Measurements from ENCODE around the gene ANK3. TPM values are rescaled to one million over a fixed set of nuclear protein-coding genes. Genes with fewer than 3 reads are reported as not detected.

The ANK3 gene
- polyA plus RNA-seq, 3 donors, result not detected

GRCh38 chr10:60395711-60396110 lies 6.0 kb upstream of the ANK3 start:
- H3K36me3 Mint-ChIP-seq, result no peaks in the 10 kb centered on the region
- no peak for DNase-seq
- Histone ChIP-seq H3K9ac (ENCODE audit: insufficient read depth, low read length, poor library complexity, severe bottlenecking) (no peak overlapping the region), H3K4me3 (replicated peaks in 1 of 3; ENCODE audit: low read depth in 2 of 3, low read length in 3 of 3) (no peak overlapping the region), H3K4me2 (replicated peaks; ENCODE audit: extremely low read depth, low read length, poor library complexity, severe bottlenecking) (no peak overlapping the region), H3K79me2 (ENCODE audit: insufficient read depth, low read length) (no peaks in the 10 kb centered on the region), H3K27ac (ENCODE audit: low read depth in 1 of 2, low read length in 2 of 2) (no peak overlapping the region), H3K4me1 (ENCODE audit: control insufficient read depth in 1 of 2, insufficient read depth in 2 of 2, low read length in 2 of 2) (no peaks in the 10 kb centered on the region), H3K27me3 (ENCODE audit: control insufficient read depth in 2 of 2, insufficient read depth in 2 of 2, low read length in 2 of 2) (no peaks in the 10 kb centered on the region), H3K36me3 (replicated peaks in 1 of 2; ENCODE audit: control insufficient read depth in 1 of 2, insufficient read depth in 2 of 2, low read length in 2 of 2) (no peaks in the 10 kb centered on the region), H2AFZ (ENCODE audit: insufficient read depth, low read depth, low read length, poor library complexity, severe bottlenecking) (no peak overlapping the region), H4K20me1 (ENCODE audit: insufficient read depth, low read length) (no peaks in the 10 kb centered on the region), H3K9me3 (replicated peaks in 1 of 2; ENCODE audit: control insufficient read depth in 1 of 2, insufficient read depth in 1 of 2, low read length in 2 of 2) (no peaks in the 10 kb centered on the region)
- no peak overlapping the region for H3K4me3 Mint-ChIP-seq
- WGBS (ENCODE audit: insufficient coverage), result 94% methylated on average over 3 of the region's 7 CpGs
- no peak for TF ChIP-seq CTCF (IDR thresholded peaks at IDR 0.05)
- no peaks in the 10 kb centered on the region for H3K4me1 Mint-ChIP-seq
- intact Hi-C loops (cut with micrococcal nuclease), result no loop called here
- no peak overlapping the region for H3K27ac Mint-ChIP-seq
- H3K9me3 Mint-ChIP-seq, result no peaks in the 10 kb centered on the region
- no peaks in the 10 kb centered on the region for H3K27me3 Mint-ChIP-seq (ENCODE audit: low read depth in 3 of 3)

- H3K27ac ChIP-seq (ENCODE audit: low read depth in 1 of 2, low read length in 2 of 2), result no peak overlapping the region
These were observed 4.8 kb upstream of the ANK3 start for GRCh38 chr10:60394446-60394845.

More at GRCh38 chr10:60394446-60394845, 4.8 kb upstream of the ANK3 start:
- Histone ChIP-seq H3K4me2 (replicated peaks; ENCODE audit: extremely low read depth, low read length, poor library complexity, severe bottlenecking) (no peak overlapping the region), H3K79me2 (ENCODE audit: insufficient read depth, low read length) (no peaks in the 10 kb centered on the region), H3K9ac (ENCODE audit: insufficient read depth, low read length, poor library complexity, severe bottlenecking) (no peak overlapping the region), H3K27me3 (ENCODE audit: control insufficient read depth in 2 of 2, insufficient read depth in 2 of 2, low read length in 2 of 2) (no peaks in the 10 kb centered on the region), H3K36me3 (replicated peaks in 1 of 2; ENCODE audit: control insufficient read depth in 1 of 2, insufficient read depth in 2 of 2, low read length in 2 of 2) (no peaks in the 10 kb centered on the region), H3K9me3 (replicated peaks in 1 of 2; ENCODE audit: control insufficient read depth in 1 of 2, insufficient read depth in 1 of 2, low read length in 2 of 2) (no peaks in the 10 kb centered on the region), H3K4me3 (replicated peaks in 1 of 3; ENCODE audit: low read depth in 2 of 3, low read length in 3 of 3) (no peak overlapping the region), H3K4me1 (ENCODE audit: control insufficient read depth in 1 of 2, insufficient read depth in 2 of 2, low read length in 2 of 2) (no peaks in the 10 kb centered on the region), H4K20me1 (ENCODE audit: insufficient read depth, low read length) (no peaks in the 10 kb centered on the region), H2AFZ (ENCODE audit: insufficient read depth, low read depth, low read length, poor library complexity, severe bottlenecking) (no peak overlapping the region)
- H3K27me3 Mint-ChIP-seq (ENCODE audit: low read depth in 3 of 3), result no peaks in the 10 kb centered on the region
- no peak for DNase-seq
- H3K9me3 Mint-ChIP-seq, result no peaks in the 10 kb centered on the region
- H3K27ac Mint-ChIP-seq, result no peak overlapping the region
- H3K36me3 Mint-ChIP-seq, result no peaks in the 10 kb centered on the region
- intact Hi-C loops (cut with micrococcal nuclease), result no loop called here
- TF ChIP-seq CTCF (IDR thresholded peaks at IDR 0.05), result no peak
- H3K4me1 Mint-ChIP-seq, result no peaks in the 10 kb centered on the region
- no peak overlapping the region for H3K4me3 Mint-ChIP-seq
- WGBS (ENCODE audit: insufficient coverage), result no CpG with 5 or more reads among the region's 2 CpGs

Data from CD14-positive monocyte (primary cell).